Memory B cell (primary cell): ENCODE measurements around the gene RRP7A.
"Not testable (repeated sequence)": the region's sequence is repeated elsewhere in the genome, so short reads cannot be mapped to it uniquely, and the experiment has no call there.

Source experiments
- ATAC-seq: fragments of 150-1000 bp; cut with Tn5 transposase; 2 replicates; pipeline ENCODE4 v1.10.0; 2021; ENCODE audit warnings: low read depth, mild to moderate bottlenecking, moderate library complexity
- DNase-seq, 2 donors: peaks; one replicate each; pipeline ENCODE4 v3.0.0; 2022; ENCODE audit warnings: low spot score in 2 of 2
- H3K27ac Mint-ChIP-seq: one replicate; pipeline ENCODE4 v1.8.0; 2022; ENCODE audit warnings: mild to moderate bottlenecking, moderate library complexity, mixed read lengths
- H3K27me3 Mint-ChIP-seq: one replicate; pipeline ENCODE4 v1.8.0; 2022; ENCODE audit warnings: mixed read lengths
- H3K36me3 Mint-ChIP-seq: one replicate; pipeline ENCODE4 v1.8.0; 2022; ENCODE audit warnings: mild to moderate bottlenecking, mixed read lengths
- H3K4me1 Mint-ChIP-seq: one replicate; pipeline ENCODE4 v1.8.0; 2022; ENCODE audit warnings: mixed read lengths
- H3K4me3 Mint-ChIP-seq: one replicate; pipeline ENCODE4 v1.8.0; 2022; ENCODE audit warnings: mild to moderate bottlenecking, moderate library complexity, mixed read lengths
- H3K9me3 Mint-ChIP-seq: one replicate; pipeline ENCODE4 v1.8.0; 2022; ENCODE audit warnings: mixed read lengths

RRP7A gene

GRCh38 chr22:42499773-42500160 lies 19.8 kb downstream of the RRP7A start:
- H3K36me3 Mint-ChIP-seq, ATAC-seq, DNase-seq, H3K27me3 Mint-ChIP-seq, H3K9me3 Mint-ChIP-seq: not testable (repeated sequence)
- Mint-ChIP-seq H3K4me1 (peaks cover 10% of the 10 kb centered on the region), H3K27ac (peak overlapping the region; percentile 45), H3K4me3 (peak overlapping the region; percentile 70)

- peak; percentile 7 for ATAC-seq
- Mint-ChIP-seq H3K4me1 (peaks cover 10% of the 10 kb centered on the region), H3K27me3 (peaks cover 11% of the 10 kb centered on the region), H3K4me3 (peak overlapping the region; percentile 3)
- DNase-seq, H3K27ac Mint-ChIP-seq, H3K9me3 Mint-ChIP-seq, H3K36me3 Mint-ChIP-seq: not testable (repeated sequence)
Measured at GRCh38 chr22:42495533-42496141, 24.0 kb downstream of the RRP7A start.

- H3K27ac Mint-ChIP-seq: no peak overlapping the region
- DNase-seq (no peak), ATAC-seq (no peak)
- H3K27me3 Mint-ChIP-seq: peaks cover 11% of the 10 kb centered on the region
- H3K4me3 Mint-ChIP-seq: no peak overlapping the region
- peaks cover 10% of the 10 kb centered on the region for H3K4me1 Mint-ChIP-seq
- H3K9me3 Mint-ChIP-seq: no peaks in the 10 kb centered on the region
- no peaks in the 10 kb centered on the region for H3K36me3 Mint-ChIP-seq
Measured at GRCh38 chr22:42493393-42493792, 26.2 kb downstream of the RRP7A start.

GRCh38 chr22:42492323-42492690 lies 27.3 kb downstream of the RRP7A start:
- no peak overlapping the region for H3K4me3 Mint-ChIP-seq
- no peak for DNase-seq
- no peaks in the 10 kb centered on the region for H3K9me3 Mint-ChIP-seq
- H3K27ac Mint-ChIP-seq: no peak overlapping the region
- ATAC-seq: no peak
- peaks cover 10% of the 10 kb centered on the region for H3K4me1 Mint-ChIP-seq
- no peaks in the 10 kb centered on the region for H3K36me3 Mint-ChIP-seq
- H3K27me3 Mint-ChIP-seq: peaks cover 11% of the 10 kb centered on the region

GRCh38 chr22:42490243-42490832 lies 29.3 kb downstream of the RRP7A start:
- H3K9me3 Mint-ChIP-seq: no peaks in the 10 kb centered on the region
- H3K36me3 Mint-ChIP-seq: no peaks in the 10 kb centered on the region
- H3K27me3 Mint-ChIP-seq: peaks cover 8% of the 10 kb centered on the region
- no peak overlapping the region for H3K4me3 Mint-ChIP-seq
- H3K4me1 Mint-ChIP-seq: peaks cover 3% of the 10 kb centered on the region
- H3K27ac Mint-ChIP-seq: no peak overlapping the region
- ATAC-seq (no peak), DNase-seq (no peak)

- Mint-ChIP-seq H3K9me3 (no peaks in the 10 kb centered on the region), H3K27ac (no peak overlapping the region), H3K27me3 (peaks cover 7% of the 10 kb centered on the region), H3K36me3 (no peaks in the 10 kb centered on the region), H3K4me1 (no peaks in the 10 kb centered on the region), H3K4me3 (no peak overlapping the region)
- no peak for DNase-seq
- ATAC-seq: no peak
Measured at GRCh38 chr22:42489000-42489399, 30.6 kb downstream of the RRP7A start.

GRCh38 chr22:42484506-42484905 lies 35.1 kb downstream of the RRP7A start:
- Mint-ChIP-seq H3K36me3 (no peaks in the 10 kb centered on the region), H3K4me3 (no peak overlapping the region), H3K27ac (no peak overlapping the region), H3K9me3 (no peaks in the 10 kb centered on the region), H3K4me1 (no peaks in the 10 kb centered on the region), H3K27me3 (peaks cover 16% of the 10 kb centered on the region)
- DNase-seq (no peak), ATAC-seq (no peak)

- not testable (repeated sequence) for H3K36me3 Mint-ChIP-seq, ATAC-seq, H3K27ac Mint-ChIP-seq
Measured at GRCh38 chr22:42483610-42484223, 35.9 kb downstream of the RRP7A start.

GRCh38 chr22:42475122-42475521 lies 44.5 kb downstream of the RRP7A start:
- H3K27ac Mint-ChIP-seq: peak overlapping the region; percentile 6
- H3K4me1 Mint-ChIP-seq: peaks cover 7% of the 10 kb centered on the region
- no peaks in the 10 kb centered on the region for H3K9me3 Mint-ChIP-seq
- peaks cover 14% of the 10 kb centered on the region for H3K27me3 Mint-ChIP-seq
- DNase-seq (no peak), ATAC-seq (no peak)
- no peak overlapping the region for H3K4me3 Mint-ChIP-seq
- H3K36me3 Mint-ChIP-seq: no peaks in the 10 kb centered on the region

More at GRCh38 chr22:42483610-42484223, 35.9 kb downstream of the RRP7A start:
- H3K27me3 Mint-ChIP-seq: peaks cover 16% of the 10 kb centered on the region
- H3K4me1 Mint-ChIP-seq, H3K4me3 Mint-ChIP-seq, DNase-seq, H3K9me3 Mint-ChIP-seq: not testable (repeated sequence)

GRCh38 chr22:42473484-42474193 lies 46.0 kb downstream of the RRP7A start:
- Mint-ChIP-seq H3K27ac (no peak overlapping the region), H3K4me1 (peaks cover 6% of the 10 kb centered on the region), H3K36me3 (no peaks in the 10 kb centered on the region), H3K27me3 (peaks cover 14% of the 10 kb centered on the region), H3K9me3 (no peaks in the 10 kb centered on the region), H3K4me3 (no peak overlapping the region)
- DNase-seq (peak in 1 of 2 donors; percentile 48), ATAC-seq (peak; percentile 79)

- no peaks in the 10 kb centered on the region for H3K36me3 Mint-ChIP-seq
- no peak overlapping the region for H3K4me3 Mint-ChIP-seq
- DNase-seq (no peak), ATAC-seq (no peak)
- peaks cover 4% of the 10 kb centered on the region for H3K4me1 Mint-ChIP-seq
- no peaks in the 10 kb centered on the region for H3K9me3 Mint-ChIP-seq
- H3K27me3 Mint-ChIP-seq: peaks cover 14% of the 10 kb centered on the region
- no peak overlapping the region for H3K27ac Mint-ChIP-seq
Measured at GRCh38 chr22:42472671-42473070, 46.9 kb downstream of the RRP7A start.

GRCh38 chr22:42471441-42471840 lies 48.2 kb downstream of the RRP7A start:
- Mint-ChIP-seq H3K27ac (no peak overlapping the region), H3K9me3 (no peaks in the 10 kb centered on the region), H3K4me1 (peaks cover 4% of the 10 kb centered on the region), H3K4me3 (no peak overlapping the region), H3K36me3 (no peaks in the 10 kb centered on the region), H3K27me3 (peaks cover 14% of the 10 kb centered on the region)
- no peak for ATAC-seq
- DNase-seq: no peak

GRCh38 chr22:42470366-42471082 lies 49.1 kb downstream of the RRP7A start:
- Mint-ChIP-seq H3K36me3 (no peaks in the 10 kb centered on the region), H3K4me3 (no peak overlapping the region), H3K27me3 (peaks cover 14% of the 10 kb centered on the region), H3K27ac (no peak overlapping the region), H3K9me3 (no peaks in the 10 kb centered on the region), H3K4me1 (peaks cover 4% of the 10 kb centered on the region)
- ATAC-seq: no peak
- DNase-seq: no peak

GRCh38 chr22:42468841-42469240 lies 50.8 kb downstream of the RRP7A start:
- Mint-ChIP-seq H3K36me3 (no peaks in the 10 kb centered on the region), H3K4me3 (no peak overlapping the region), H3K4me1 (peaks cover 4% of the 10 kb centered on the region), H3K9me3 (no peaks in the 10 kb centered on the region), H3K27me3 (peaks cover 11% of the 10 kb centered on the region), H3K27ac (no peak overlapping the region)
- DNase-seq (no peak), ATAC-seq (no peak)
